GM21528 (cell line): Measurements from ENCODE around the gene MACROH2A1.

Experiments
- ATAC-seq: cut with Tn5 transposase; IDR thresholded peaks from one replicate; pipeline ENCODE4 v1.9.1; 2021; ENCODE audit warnings: mild to moderate bottlenecking, moderate library complexity; ENCODE audit not compliant: unreplicated experiment, low FRiP score

Gene MACROH2A1

GRCh38 chr5:135296900-135297816 lies 101.9 kb downstream of the MACROH2A1 start:
- ATAC-seq: no peak

GRCh38 chr5:135295852-135296251 lies 103.2 kb downstream of the MACROH2A1 start:
- no peak for ATAC-seq

- no peak for ATAC-seq
Observed at GRCh38 chr5:135294793-135295192, 104.2 kb downstream of the MACROH2A1 start.

- no peak for ATAC-seq
Observed at GRCh38 chr5:135289651-135290050, 109.4 kb downstream of the MACROH2A1 start.

GRCh38 chr5:135287551-135287950 lies 111.5 kb downstream of the MACROH2A1 start:
- no peak for ATAC-seq
